CMK (cell line): ENCODE results near the gene TM7SF2.
"Not testable (repeated sequence)": the region's sequence is repeated elsewhere in the genome, so short reads cannot be mapped to it uniquely, and the experiment has no call there.

Source experiments
- DNase-seq: peaks from one replicate; pipeline ENCODE4 v3.0.0-alpha.2; 2010; ENCODE audit warnings: low read depth

The TM7SF2 gene

DNA sequence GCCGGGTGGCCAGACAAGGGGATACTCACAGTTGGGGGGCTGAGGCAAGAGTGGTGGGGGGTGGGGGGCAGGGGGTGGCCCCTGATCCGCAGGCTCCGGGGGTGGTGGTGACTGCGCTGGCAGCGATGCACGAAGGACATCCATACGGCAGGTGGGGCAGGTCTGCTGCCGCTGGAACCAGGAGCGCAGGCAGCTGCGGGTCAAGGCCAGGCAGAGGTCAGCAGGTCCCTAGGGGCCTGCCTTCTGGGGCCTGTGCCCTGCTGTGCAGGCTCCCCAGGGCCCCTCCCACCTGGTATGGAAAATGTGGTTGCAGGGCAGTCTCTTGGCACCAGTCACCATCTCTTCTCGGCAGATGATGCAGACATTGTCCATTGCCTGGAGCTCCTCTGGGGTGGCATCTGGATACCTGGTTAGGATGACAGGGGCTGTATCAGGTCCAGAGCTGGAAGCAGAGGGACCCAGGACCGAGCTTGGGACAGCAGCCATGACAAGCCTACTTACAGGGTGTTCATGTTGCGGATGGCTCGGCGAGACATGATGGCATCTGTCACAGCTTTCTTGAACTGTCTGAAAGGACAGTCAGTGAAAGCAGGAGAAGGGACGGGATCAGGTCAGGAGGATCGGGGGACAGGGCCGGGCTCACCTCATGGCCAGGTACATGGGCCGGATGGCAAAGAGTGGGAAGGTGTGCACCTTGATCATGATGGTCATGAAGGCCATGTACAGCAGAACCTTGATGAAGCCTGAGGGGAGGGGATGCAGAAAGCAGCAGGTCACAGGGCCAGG, 19.2 kb downstream of the TM7SF2 start:
- no peak for DNase-seq

DNA sequence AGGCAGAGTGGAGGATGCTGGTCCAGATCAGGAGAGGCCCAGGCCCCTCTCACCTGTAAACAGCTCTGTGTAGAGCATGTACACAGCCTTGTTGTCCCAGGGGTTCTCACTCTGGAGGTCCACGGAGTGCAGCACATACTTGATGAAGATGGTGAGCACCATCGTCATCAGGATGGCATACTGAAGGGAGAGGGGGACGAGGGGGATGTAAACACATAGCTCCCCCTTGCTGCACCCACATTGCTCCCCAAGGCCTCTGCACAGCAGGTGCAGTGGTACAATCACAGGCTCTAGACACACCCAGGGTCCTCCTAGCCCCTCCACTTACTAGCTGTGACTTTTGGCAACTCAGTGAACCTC, 19.7 kb downstream of the TM7SF2 start:
- DNase-seq = no peak

DNA sequence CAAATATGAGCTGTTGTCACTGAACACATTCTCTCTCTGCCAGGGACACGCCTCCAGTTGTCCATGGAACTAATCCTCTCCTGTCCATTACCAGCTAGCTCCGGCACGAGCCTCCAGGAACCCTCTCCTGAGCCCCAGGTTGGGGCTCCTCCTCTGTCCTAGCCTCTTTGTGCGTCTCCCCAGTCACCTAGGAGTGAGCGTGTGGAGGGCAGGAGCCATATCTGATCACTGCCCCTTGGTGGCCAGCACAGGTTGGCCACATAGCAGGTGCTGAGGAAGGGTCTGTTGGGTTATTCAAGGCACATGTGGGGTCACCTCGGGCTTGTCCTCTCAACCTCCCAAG, 20.2 kb downstream of the TM7SF2 start:
- no peak for DNase-seq

DNA sequence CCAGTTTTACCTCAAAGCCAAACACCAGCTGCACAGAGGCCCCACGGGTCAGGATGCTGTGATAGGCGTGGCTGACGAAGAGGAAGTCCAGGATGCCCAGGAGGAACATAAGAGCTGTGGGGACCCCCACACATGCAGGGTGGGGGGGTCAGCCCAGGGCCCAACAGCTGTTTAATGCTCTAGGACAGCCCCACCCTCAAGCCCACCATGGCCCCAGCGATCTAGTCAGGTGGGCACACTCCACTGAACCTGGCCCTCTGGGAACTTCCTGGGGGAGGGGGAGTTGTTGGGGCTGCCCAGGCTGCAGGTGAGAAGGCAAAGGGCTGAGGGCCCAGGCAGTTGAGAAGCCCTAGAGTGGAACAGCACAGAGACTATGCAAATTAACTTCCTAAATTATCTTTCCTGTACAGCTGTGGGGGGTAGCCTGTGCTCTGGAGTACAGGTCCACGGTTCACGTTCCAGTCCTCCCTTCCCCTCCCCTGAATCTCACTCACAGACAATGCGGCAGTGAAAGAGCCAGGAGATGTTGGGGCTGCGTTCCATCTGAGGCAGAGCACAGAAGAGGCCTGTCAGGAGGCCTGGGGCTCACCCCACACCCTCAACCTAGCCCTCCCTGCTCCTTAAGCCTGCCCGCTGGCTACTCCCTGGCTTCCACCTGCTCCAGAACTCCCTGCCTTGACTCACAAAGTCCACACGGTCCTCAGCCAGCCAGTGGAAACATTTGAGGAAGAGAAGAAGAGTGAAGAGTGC, 20.7 kb downstream of the TM7SF2 start:
- no peak for DNase-seq

DNA sequence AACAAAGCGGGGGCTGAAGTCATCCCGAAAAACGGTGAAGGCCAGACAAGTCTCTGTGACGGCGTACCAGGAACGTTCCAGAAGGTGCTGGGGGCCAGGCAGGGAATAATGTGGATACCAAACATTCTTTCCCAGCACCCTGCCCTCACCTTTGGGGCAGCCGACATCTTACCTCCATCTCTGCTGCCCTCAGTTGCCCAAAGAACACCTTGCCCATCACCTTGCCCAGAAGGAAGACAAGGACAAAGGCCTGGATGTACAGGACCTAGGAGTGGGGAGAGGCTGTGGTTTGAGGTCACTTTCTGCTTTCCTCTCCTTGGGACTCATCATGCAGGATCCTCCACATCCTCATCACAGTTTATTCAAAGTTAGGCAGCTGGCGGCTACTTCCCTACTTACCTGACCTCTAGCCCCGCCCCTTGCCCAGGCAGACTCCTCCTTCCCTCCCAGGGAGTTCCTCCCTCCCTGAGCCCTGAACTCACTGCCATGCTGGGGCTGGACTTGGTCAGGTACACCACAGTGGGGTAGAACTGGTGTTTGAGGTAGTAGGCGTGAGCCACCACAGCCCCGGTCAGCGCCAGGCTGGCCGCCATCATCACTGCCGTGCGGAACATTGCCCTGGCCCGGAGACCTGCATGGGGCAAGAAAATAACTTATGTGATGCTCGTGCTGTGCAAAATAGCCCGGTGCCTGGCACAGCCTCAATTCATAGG, 21.5 kb downstream of the TM7SF2 start:
- no peak for DNase-seq

DNA sequence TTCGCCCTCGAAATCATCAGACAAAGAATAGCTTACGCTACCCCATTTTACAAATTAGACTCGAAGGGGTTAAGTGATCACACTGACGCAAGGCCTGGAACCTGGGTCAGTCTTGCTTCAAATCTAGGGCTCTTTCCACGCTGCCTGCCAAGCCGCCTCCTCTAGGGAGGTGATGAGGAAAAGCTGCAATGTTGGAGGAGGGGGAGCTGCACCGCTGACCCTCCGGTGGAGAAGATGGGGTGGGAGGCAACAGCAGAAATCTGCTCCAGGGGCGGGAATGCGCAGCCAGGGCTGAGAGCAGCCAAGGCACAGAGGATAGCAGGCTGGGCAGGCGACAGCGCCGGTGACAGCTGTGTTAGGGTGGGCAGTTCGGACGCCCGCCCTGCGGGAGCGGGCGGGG, 22.1 kb downstream of the TM7SF2 start:
- no peak for DNase-seq

DNA sequence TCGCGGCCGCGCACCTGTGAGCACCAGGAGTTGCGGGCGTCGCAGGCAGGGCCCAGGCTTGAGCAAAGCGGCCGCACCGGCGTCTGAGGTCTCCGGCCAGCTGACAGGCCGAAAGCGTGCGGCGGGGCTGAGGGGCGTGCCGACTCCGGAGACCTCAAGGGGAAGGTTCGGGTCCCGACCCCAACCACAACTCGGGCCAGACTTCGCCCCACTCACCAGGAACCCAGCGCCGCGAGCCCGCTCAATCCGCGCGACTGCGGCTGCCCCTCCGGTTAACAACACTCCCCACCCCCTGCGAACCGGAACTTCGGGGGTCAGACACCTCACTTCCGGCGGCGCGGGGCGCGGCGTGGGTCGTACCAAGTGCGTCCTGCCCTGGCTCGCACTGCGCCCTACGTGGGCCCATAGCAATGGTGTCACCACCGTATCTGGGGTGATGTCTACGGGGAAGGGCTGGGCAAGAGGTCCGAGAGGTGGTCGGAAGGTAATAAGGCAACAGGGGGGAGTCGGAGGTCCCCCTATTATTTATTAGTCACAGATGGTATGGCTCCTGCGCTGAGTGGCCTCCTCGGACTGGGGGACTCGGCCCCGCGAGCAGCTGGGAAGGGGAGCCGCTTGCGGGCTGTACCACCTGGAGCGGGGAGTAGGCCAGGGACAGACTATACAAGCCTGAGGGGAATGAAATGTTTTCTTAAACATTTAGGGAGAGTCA, 22.7 kb downstream of the TM7SF2 start, which contains the start of gene SYVN1:
SYVN1 (minus strand) TSS at position 280 of the 712 bp plus-strand sequence. CDS start 918 bp downstream, outside the sequence.
- peak; percentile 72 for DNase-seq

DNA sequence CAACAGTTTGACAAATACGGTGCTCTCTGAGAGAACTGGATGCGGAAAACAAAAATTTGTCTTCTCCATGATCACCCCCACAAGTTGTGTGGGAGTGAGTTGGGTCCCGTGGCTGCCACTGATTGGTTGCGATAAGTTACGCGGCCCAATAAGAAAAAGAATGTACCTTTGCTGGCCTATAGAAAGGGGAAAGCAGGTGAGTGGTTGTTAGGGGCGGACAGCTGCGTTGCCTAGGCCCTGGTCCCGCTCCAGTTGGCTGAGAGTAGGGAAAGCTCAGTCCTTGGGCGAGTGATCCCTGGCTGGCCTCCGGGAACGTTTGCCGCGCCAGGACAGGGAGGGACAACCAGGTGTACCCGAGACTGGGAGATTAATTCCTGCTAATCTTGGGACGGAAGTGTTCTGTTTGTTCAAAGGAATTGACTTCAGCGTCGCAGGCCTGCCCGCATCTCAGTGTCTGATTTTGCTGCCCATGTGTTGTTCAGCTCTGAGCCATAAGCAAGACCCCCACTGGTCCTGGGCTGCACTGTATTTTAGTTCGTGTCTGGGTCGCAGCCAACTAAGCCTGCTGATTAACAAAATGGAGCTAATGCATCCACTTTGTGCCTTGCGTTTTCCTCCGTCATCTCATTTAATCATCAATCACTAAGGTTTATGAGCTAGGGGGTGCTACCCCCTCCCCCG, 23.4 kb downstream of the TM7SF2 start:
- DNase-seq = no peak

DNA sequence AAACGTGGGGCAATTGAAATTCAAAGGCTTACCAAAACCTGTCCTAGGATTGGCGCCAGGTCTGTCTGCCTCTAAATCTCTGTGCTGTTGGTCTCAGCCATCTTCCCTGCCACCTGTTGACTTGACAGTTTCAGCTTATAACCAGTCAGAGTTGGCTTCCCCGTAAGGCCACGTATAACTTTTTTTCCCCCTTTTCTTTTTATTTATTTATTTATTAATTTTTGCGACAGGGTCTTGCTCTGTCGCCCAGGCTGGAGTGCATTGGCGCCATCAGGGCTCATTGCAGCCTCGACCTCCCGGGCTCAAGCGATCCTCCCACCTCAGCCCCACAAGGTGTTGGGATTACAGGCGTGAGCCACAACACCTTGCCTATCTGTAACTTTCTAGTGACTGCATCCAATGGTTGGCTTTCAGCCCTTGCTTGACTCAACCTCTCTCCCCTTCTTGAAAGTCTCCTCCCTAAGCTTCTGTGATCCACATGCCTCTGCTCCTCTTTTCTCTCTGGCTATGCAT, 24.0 kb downstream of the TM7SF2 start:
- DNase-seq = no peak

DNA sequence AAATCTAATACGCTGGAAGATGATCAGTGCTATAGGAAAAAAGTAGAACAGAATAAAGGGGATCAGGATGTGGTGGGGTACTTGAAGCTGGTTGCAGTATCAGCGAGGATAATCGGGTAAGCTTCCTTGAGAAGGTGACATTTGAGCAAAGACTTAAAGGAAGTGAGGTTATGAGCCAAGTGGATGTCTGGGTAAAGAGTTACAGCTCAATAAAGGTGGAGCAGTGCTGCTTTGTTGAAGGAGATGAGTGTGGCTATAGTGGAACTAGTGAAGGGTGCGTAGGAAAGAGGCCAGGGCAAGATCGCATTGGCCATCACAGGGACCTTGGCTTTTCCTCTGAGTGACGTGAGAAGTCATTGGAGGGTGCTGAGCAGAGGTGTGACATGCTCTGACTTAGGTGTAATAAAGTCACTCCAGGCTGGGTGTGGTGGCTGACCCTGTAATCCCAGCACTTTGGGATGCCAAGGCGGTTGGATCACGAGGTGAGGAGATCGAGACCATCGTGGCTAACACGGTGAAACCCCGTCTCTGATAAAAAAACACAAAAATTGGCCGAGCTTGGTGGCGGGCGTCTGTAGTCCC, 24.9 kb downstream of the TM7SF2 start:
- DNase-seq = no peak

DNA sequence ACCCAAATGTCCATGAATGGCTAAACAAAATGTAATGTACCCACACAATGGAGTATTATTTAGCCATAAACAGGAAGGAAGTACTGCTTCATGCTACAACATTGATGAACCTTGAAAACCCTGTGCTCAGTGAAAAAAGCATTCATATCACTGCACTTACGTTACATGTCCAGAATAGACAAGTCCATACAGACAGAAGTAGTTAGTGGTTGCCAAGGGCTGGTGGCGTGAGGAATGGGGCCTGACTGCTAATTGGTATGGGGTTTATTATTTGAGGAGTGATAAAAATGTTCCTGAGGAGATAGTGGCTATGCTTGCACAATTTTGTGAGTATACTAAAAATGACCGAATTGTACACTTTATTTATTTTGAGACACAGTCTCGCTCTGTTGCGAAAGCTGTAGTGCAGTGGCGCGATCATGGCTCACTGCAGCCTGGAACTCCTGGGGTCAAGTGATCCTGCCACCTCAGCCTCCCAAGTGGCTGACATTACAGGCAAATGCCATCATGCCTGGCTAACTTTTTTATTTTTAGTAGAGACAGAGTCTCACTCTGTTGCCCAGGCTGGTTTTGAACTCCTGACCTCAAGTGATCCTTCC, 30.3 kb downstream of the TM7SF2 start:
- no peak for DNase-seq

DNA sequence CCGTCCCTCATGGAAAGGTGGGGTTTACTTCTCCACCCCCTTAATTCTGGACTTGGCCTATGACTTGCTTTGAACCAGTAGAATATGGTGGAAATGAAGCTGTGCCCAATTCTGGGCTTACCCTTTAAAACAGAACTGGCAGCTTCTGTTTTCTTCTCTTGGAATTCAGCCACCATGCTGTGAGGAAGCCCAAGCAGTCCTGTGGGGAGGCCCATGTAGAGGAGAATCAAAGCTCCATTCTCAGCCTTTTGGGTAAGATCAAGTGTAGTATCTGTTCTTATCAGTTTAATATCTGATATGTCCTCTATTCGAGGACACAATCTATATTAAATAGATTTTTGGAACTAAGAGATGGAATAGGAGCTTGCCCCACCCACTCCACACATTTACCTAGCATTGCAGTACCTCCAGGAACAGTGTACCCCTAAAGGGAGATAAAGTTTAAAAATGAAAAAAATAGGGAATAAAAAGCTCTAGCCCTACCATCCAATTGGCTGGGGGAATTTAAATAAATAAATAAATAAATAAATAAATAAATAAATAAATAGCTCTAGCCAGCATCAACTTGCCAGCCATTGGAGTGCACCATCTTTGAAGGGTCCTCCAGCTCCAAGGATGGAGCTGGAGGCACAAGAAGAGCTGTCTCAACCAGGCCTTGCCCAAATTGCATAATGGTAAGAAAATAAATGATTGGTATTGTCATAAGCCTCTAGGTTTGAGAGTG, 35.8 kb downstream of the TM7SF2 start:
- DNase-seq = no peak

DNA sequence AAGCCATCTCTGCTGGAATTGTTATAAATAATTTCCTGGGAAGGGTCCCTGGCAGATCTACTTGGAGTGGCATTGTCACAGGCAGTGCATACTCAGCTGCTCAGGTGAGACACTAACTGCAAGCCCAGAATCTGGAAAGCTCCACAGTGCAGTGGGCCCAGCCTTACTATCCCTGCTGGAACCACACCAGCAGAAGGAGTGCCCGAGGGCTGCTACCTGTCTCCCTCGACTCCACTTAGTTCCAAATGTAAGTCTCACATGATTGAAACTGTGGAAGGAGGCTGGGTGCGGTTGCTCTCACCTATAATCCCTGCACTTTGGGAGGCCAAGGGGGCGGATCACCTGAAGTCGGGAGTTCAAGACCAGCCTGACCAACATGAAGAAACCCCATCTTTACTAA, 37.0 kb downstream of the TM7SF2 start:
- DNase-seq = no peak

DNA sequence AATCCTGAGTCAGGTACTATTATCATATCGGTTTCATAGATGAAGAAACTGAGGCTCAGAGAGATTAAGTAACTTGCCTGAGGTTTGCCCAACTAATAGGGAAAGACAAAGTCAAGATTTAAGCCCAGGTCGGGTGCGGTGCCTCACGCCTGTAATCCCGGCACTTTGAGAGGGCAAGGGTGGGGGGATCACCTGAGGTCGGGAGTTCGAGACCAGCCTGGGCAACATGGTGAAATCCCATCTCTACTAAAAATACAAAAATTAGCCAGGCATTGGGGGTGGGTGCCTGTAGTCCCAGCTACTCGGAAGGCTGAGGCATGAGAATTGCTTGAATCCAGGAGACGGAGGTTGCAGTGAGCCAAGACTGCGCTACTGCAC, 38.4 kb downstream of the TM7SF2 start:
- DNase-seq = not testable (repeated sequence)

DNA sequence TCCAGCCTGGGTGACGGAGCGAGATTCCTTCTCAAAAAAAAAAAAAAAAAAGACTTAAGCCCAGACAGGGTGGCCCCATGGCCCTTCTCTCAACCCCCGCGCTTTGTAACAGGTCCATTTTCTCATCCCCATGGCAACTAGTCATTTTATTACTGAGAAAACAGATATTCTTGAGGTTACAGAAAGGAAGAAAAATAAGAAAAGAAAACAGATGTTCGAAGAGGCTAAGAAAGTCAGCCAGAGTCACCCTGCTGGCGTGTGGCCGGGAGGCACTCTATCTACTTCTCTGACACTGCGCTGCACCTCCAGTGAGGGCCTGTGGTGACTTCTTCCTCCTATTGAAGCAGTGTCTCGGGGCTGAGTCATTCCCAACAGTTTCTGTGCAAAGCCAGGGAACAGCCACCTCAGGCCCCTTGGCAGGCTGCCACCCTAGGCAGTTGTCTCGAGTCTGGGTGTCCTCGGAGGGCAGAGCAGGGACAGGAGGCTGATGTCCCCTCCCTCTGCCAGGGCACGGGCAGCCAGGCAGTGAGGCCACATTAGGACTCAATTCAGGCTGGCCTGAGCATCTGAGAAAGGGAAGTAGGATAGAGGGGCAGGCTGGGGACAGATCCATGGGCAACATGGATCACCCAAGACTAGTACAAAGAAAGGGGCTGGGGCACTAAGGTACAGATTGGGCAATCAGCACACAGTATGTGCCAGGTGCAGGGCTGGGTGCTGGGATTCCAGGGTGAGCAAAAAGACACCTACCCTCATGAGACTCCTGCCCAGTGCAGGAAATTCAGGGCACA, 39.0 kb downstream of the TM7SF2 start:
- no peak for DNase-seq

DNA sequence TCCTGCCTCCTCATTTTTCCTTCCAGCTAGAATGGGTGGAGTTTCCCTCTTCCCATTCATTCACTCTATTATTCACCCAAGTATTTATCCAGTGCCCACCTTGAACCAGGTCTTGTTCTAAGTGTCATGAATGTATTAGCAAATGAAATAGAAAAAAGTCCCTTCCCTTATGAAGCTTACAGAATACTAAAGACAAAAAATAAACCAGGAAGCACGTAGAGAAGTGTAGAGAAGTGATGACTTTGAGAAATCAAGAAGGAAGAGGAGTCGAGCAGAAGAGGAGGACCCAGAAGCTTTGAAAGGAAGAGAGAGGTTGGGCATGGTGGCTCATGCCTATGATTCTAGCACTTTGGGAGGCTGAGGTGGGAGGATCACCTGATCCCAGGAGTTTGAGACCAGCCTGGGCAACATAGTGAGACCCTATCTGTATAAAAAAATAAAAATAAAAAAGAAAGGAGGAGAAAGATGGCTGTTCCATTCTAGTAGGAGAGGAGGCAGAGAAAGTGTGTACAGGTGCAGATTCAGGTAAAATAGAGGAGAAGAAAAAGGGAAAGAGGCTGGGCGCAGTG, 39.7 kb downstream of the TM7SF2 start:
- DNase-seq = no peak

DNA sequence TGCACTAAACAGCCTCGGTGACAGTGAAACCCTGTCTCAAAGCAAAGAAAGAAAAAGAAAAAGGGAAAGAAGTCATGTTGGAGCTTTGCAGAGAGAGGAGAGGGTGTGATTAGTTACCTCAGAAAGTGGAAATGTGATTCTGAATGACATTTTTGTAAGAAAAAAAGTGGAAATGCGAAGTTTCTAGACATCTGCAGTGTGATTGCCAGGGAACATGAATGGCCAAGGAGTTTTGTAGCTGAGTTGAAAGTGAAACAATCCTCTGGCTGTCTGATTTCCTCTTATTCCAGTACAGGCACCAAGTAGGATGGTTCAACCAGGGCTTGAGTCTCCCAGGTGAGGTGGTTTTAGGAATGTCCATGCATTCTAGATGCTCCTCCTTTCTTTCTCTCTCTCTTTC, 40.5 kb downstream of the TM7SF2 start:
- DNase-seq = no peak

DNA sequence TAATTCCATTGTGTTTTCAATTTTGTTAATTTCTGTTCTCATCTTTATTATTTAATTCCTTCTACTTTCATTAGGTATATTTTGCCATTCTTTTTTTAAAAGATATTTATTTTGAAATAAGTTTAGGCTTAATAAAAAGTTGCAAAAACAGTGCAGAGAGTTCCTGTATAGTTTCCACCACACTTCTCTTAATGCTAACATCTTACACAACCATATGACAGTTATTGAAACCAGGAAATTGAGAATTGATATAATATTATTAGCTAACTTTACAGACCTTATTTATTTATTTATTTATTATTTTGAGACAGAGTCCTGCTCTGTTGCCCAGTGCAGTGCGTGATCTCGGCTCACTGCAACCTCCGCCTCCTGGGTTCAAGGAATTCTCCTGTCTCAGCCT, 44.6 kb downstream of the TM7SF2 start:
- no peak for DNase-seq

DNA sequence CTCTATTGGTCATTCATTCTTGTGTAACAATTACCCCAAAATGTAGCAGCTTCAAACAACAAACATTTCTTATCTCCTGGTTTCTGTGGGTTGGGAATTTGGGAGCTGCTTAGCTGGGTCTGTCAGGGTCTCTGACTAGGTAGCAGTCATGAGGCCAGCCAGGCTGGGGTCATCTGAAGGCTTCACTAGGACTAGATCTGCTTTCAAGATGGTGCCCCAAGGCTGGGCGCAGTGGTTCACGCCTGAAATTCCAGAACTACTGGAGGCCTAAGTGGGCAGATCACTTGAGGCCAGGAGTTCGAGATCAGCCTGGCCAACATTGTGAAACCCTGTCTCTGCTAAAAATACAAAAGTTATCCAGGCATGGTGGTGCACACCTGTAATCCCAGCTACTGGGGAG, 45.3 kb downstream of the TM7SF2 start:
- no peak for DNase-seq
